PC-9 (cell line): ENCODE measurements around the gene HMGN3.

Experiments
- EZH2 ChIP-seq: fragments of 200-600 bp; sonication (generic); IDR thresholded peaks from 2 replicates; pipeline ENCODE4 v1.8.0; 2017; ENCODE audit warnings: antibody characterized with exemption, low read depth
- TF ChIP-seq, protein P1 (sequence below): fragments of 200-600 bp; sonication (generic); conservative IDR thresholded peaks from 2 replicates; pipeline ENCODE4 v1.6.1; 2017; ENCODE audit warnings: mixed run types, antibody characterized with exemption, mild to moderate bottlenecking, moderate library complexity

- no peak for TF ChIP-seq EZH2
- TF ChIP-seq, protein P1, sequence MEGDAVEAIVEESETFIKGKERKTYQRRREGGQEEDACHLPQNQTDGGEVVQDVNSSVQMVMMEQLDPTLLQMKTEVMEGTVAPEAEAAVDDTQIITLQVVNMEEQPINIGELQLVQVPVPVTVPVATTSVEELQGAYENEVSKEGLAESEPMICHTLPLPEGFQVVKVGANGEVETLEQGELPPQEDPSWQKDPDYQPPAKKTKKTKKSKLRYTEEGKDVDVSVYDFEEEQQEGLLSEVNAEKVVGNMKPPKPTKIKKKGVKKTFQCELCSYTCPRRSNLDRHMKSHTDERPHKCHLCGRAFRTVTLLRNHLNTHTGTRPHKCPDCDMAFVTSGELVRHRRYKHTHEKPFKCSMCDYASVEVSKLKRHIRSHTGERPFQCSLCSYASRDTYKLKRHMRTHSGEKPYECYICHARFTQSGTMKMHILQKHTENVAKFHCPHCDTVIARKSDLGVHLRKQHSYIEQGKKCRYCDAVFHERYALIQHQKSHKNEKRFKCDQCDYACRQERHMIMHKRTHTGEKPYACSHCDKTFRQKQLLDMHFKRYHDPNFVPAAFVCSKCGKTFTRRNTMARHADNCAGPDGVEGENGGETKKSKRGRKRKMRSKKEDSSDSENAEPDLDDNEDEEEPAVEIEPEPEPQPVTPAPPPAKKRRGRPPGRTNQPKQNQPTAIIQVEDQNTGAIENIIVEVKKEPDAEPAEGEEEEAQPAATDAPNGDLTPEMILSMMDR: no peak
These were observed 8.5 kb downstream of the HMGN3 start for GRCh38 chr6:79225717-79226599.
